ENCODE measurements around the gene BSPRY. TPM values are rescaled to one million over a fixed set of nuclear protein-coding genes. Genes with fewer than 3 reads are reported as not detected.

The BSPRY gene
- total and polyA plus RNA-seq, 7 donors: 0.27 to 23.6 (median 0.66) TPM

DNA sequence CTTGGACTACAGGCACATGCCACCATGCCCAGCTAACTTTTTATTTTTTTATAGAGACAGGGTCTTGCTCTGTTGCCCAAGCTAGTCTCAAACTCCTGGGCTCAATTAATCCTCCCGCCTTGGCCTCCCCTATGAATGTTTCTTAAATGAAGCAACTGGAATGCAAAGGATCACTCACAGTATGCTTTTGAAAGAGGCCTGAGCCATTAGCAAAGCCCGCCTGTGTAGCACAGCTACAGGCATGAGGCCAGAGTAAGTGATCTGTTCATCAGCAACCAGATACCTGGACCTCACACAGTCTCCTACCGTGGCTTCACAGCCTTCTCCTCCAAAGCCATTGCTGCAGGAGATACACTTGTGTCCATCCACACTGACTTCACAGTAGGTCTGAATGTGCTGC, 29.3 kb upstream of the BSPRY start:
- no peak overlapping the region for H3K27ac ChIP-seq
- no peaks in the 10 kb centered on the region for H3K27me3 ChIP-seq
- TF ChIP-seq EP300 (IDR thresholded peaks at IDR 0.05) (no peak), POLR2AphosphoS5 (IDR thresholded peaks at IDR 0.05) (no peak), CTCF (IDR thresholded peaks at IDR 0.05) (no peak), POLR2A (IDR thresholded peaks at IDR 0.05) (no peak)
- intact Hi-C loops (cut with DNase I): no loop called here
- H3K4me1 ChIP-seq: no peaks in the 10 kb centered on the region
- 92 to 95% methylated on average over 3 of the region's 3 CpGs for WGBS, 2 donors
- no peaks in the 10 kb centered on the region for H3K9me3 ChIP-seq
- no peak overlapping the region for H3K4me3 ChIP-seq
- peaks cover 0 to 54% (median 9%) of the 10 kb centered on the region in 4 donors for H3K36me3 ChIP-seq
- DNase-seq: no peak

GRCh38 chr9:113322671-113323070, 26.7 kb upstream of the BSPRY start:
- no peak overlapping the region for H3K27ac ChIP-seq
- H3K4me3 ChIP-seq: no peak overlapping the region
- peaks cover 0 to 41% (median 9%) of the 10 kb centered on the region in 4 donors for H3K36me3 ChIP-seq
- intact Hi-C loops (cut with DNase I): no loop called here
- 86 to 87% methylated on average over 6 of the region's 6 CpGs for WGBS, 2 donors
- no peak for DNase-seq
- no peak for TF ChIP-seq POLR2AphosphoS5 (IDR thresholded peaks at IDR 0.05)
- no peak for TF ChIP-seq CTCF (IDR thresholded peaks at IDR 0.05)
- TF ChIP-seq EP300 (IDR thresholded peaks at IDR 0.05): no peak
- TF ChIP-seq POLR2A (IDR thresholded peaks at IDR 0.05): no peak
- H3K9me3 ChIP-seq: no peaks in the 10 kb centered on the region
- H3K4me1 ChIP-seq: no peaks in the 10 kb centered on the region
- H3K27me3 ChIP-seq: no peaks in the 10 kb centered on the region

- DNase-seq: no peak
- H3K4me3 ChIP-seq: no peak overlapping the region
- H3K36me3 ChIP-seq: peaks cover 0 to 26% (median under 1%) of the 10 kb centered on the region in 4 donors
- H3K27me3 ChIP-seq: no peaks in the 10 kb centered on the region
- no peaks in the 10 kb centered on the region for H3K4me1 ChIP-seq
- intact Hi-C loops (cut with DNase I): no loop called here
- WGBS, 2 donors: 96 to 98% methylated on average over 4 of the region's 4 CpGs
- no peak for TF ChIP-seq CTCF (IDR thresholded peaks at IDR 0.05)
- TF ChIP-seq EP300 (IDR thresholded peaks at IDR 0.05): no peak
- TF ChIP-seq POLR2A (IDR thresholded peaks at IDR 0.05): no peak
- no peak for TF ChIP-seq POLR2AphosphoS5 (IDR thresholded peaks at IDR 0.05)
- H3K9me3 ChIP-seq: no peaks in the 10 kb centered on the region
- H3K27ac ChIP-seq: no peak overlapping the region
These were observed 23.1 kb upstream of the BSPRY start for GRCh38 chr9:113326230-113326629.

DNA sequence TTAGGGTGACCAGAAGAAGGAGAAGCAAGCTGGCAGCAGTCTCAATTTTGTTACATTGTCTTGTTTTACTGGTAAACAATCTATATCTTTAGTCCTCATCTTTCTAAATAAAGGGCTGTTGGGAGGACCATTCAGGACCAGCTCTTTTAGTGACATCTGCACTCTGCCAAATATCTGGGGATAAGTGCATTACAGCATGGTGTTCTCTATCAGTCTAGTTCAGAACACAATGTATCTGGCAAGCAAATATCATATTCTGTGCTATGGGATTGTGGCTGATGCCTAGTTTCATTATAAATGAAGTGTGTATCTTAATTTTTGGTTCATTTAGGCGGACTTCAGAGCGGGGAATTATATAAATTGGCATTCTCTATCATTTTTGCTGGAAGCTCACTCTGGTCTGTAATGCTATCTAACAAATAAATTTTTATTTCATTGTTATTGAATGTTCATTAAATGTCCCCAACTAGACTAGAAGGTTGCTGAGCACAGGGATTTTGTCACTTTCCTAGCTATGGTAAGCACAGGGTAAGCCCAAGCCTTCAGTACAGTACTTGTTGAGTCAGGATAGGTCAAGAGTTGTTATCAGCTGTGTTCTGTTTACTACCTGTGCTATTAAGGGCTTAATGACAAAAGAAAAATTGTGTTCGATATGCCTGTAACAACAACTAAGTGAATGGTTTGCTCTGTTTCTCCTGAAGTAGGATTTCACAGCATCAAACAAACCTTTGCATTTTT, 21.1 kb upstream of the BSPRY start:
- DNase-seq: no peak
- Histone ChIP-seq H3K9me3 (no peaks in the 10 kb centered on the region), H3K36me3 (peaks cover 0 to 23% (median 0%) of the 10 kb centered on the region in 4 donors), H3K27me3 (no peaks in the 10 kb centered on the region), H3K4me3 (no peak overlapping the region), H3K4me1 (no peaks in the 10 kb centered on the region), H3K27ac (no peak overlapping the region)
- no peak for TF ChIP-seq POLR2AphosphoS5 (IDR thresholded peaks at IDR 0.05)
- no peak for TF ChIP-seq EP300 (IDR thresholded peaks at IDR 0.05)
- TF ChIP-seq POLR2A (IDR thresholded peaks at IDR 0.05): no peak
- TF ChIP-seq CTCF (IDR thresholded peaks at IDR 0.05): no peak
- 94 to 98% methylated on average over 3 of the region's 3 CpGs for WGBS, 2 donors
- intact Hi-C loops (cut with DNase I): no loop called here
